C1 segment of cervical spinal cord (tissue), 14 donors: ENCODE measurements around the gene KCNS1.
"Not testable (repeated sequence)": the region's sequence is repeated elsewhere in the genome, so short reads cannot be mapped to it uniquely, and the experiment has no call there.

Source experiments
- DNase-seq, 14 donors: peaks; one replicate each; lab custom pipeline; 2025; lab: John Stamatoyannopoulos, UW

Gene KCNS1

GRCh38 chr20:45077559-45077958, 23.4 kb downstream of the KCNS1 start:
- DNase-seq: no peak

- DNase-seq: no peak
Measured at GRCh38 chr20:45073221-45073620, 27.7 kb downstream of the KCNS1 start.

GRCh38 chr20:45072066-45072465, 28.9 kb downstream of the KCNS1 start:
- DNase-seq: no peak

GRCh38 chr20:45070932-45071632, 29.8 kb downstream of the KCNS1 start:
- DNase-seq: no peak

GRCh38 chr20:45069261-45069660, 31.7 kb downstream of the KCNS1 start:
- DNase-seq: no peak

- DNase-seq: no peak
Measured at GRCh38 chr20:45067558-45067957, 33.4 kb downstream of the KCNS1 start.

- no peak for DNase-seq
Measured at GRCh38 chr20:45067087-45067486, 33.8 kb downstream of the KCNS1 start.

- DNase-seq: no peak
Measured at GRCh38 chr20:45066372-45066771, 34.6 kb downstream of the KCNS1 start.

GRCh38 chr20:45064812-45065211, 36.1 kb downstream of the KCNS1 start:
- no peak for DNase-seq

- DNase-seq: not testable (repeated sequence)
Measured at GRCh38 chr20:45063107-45063506, 37.8 kb downstream of the KCNS1 start.

GRCh38 chr20:45061244-45061643, 39.7 kb downstream of the KCNS1 start:
- no peak for DNase-seq

- no peak for DNase-seq
Measured at GRCh38 chr20:45060294-45060693, 40.6 kb downstream of the KCNS1 start.

- peak in 5 of 14 donors; percentile 23 to 47 (median 36) for DNase-seq
Measured at GRCh38 chr20:45059022-45059728, 41.8 kb downstream of the KCNS1 start.

GRCh38 chr20:45058168-45058850, 42.6 kb downstream of the KCNS1 start:
- DNase-seq: peak in 1 of 14 donors; percentile 19

- DNase-seq: peak in 1 of 14 donors; percentile 12
Measured at GRCh38 chr20:45056473-45057173, 44.3 kb downstream of the KCNS1 start.

- DNase-seq: no peak
Measured at GRCh38 chr20:45055056-45055455, 45.9 kb downstream of the KCNS1 start.

- DNase-seq: no peak
Measured at GRCh38 chr20:45053430-45054351, 47.2 kb downstream of the KCNS1 start.

- DNase-seq: peak in 2 of 14 donors; percentile 19 to 55
Measured at GRCh38 chr20:45052698-45053429, 48.1 kb downstream of the KCNS1 start.

- DNase-seq: no peak
Measured at GRCh38 chr20:45051204-45052060, 49.5 kb downstream of the KCNS1 start.
